Measurements from ENCODE around the gene ZPR1.

The ZPR1 gene

DNA sequence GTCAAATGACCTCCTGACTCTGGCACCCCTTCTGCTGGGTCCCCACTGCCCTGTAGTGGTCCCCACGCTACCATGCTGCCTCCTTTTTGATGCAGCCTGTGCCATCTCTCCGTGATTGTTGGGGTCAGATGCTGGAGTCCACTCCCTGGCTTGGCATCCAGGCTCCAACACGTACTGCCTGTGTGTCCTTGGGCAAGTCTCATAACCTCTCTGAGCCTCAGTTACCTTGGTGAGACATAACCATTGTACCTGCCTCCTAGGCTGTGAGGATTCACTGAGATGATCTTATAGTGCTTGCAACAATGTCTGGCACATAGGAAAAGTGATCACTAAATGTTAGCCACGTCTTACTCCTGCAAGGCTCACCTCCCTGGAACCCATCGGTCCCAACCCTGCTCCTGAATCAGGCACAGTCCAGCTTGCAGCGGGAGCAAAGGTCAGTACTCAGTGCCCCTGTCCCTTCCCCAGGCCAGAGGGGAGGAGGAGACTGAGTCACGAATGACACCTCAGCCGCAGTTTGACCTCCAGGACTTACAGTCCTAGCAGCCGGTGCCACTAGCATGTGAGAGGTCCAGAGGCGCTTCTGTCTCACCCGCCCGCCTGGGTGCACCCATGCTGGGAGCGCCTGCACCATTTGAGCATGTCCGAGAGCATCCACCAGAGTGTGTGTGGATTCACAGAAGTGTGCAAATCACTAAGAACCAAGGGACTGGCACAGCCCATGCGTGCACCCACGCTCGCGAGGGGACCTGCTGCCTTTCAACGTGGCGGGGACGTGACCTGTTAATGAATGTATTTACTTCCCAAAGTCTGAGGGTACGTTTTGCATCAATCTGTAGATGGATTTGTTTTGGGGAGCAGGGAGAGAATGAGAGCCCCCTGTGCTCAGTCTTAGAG lies 38.3 kb upstream of the ZPR1 start:
- H3K27me3 ChIP-seq = no peaks in the 10 kb centered on the region
- H4K20me1 ChIP-seq = no peaks in the 10 kb centered on the region
- H3K4me1 ChIP-seq = peaks cover 0 to 13% (median 9%) of the 10 kb centered on the region in 10 experiments; a peak in 18 of 20 replicates
- no peaks in the 10 kb centered on the region for H3K9me3 ChIP-seq (replicated peaks in 1 of 11)
- H3K4me3 ChIP-seq = no peak overlapping the region
- TF ChIP-seq Cebpa-rat (IDR thresholded peaks at IDR 0.05) = no peak
- H3K4me2 ChIP-seq = no peak overlapping the region
- no peak overlapping the region for H3K9ac ChIP-seq
- H3K27ac ChIP-seq = no peak overlapping the region
- H3K36me3 ChIP-seq = no peaks in the 10 kb centered on the region

DNA sequence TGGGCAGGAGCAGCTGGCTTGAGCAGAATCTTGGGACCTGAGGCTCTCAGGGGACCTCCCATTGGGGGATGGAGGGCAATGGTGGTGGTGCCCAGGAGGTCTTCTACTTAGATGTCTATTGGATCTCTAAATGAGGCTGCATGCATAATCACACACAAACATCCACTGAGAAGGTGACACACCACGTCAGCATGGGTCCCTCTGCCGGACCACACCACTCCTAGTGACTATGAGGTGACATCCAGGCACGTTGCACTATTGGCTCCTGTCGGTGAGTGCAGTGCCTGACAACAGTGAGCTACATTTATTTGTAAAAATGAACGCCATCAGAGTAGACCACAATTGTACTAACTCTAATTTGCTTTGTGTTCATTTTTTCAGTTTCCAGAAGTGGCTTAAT lies 37.6 kb upstream of the ZPR1 start:
- no peaks in the 10 kb centered on the region for H3K36me3 ChIP-seq
- TF ChIP-seq Cebpa-rat (IDR thresholded peaks at IDR 0.05) = no peak
- H3K4me3 ChIP-seq = no peak overlapping the region
- no peak overlapping the region for H3K27ac ChIP-seq
- peaks cover 0 to 13% (median 9%) of the 10 kb centered on the region in 10 experiments; a peak in 18 of 20 replicates for H3K4me1 ChIP-seq
- H3K9me3 ChIP-seq (replicated peaks in 1 of 11) = no peaks in the 10 kb centered on the region
- no peaks in the 10 kb centered on the region for H4K20me1 ChIP-seq
- H3K27me3 ChIP-seq = no peaks in the 10 kb centered on the region
- no peak overlapping the region for H3K9ac ChIP-seq
- no peak overlapping the region for H3K4me2 ChIP-seq

DNA sequence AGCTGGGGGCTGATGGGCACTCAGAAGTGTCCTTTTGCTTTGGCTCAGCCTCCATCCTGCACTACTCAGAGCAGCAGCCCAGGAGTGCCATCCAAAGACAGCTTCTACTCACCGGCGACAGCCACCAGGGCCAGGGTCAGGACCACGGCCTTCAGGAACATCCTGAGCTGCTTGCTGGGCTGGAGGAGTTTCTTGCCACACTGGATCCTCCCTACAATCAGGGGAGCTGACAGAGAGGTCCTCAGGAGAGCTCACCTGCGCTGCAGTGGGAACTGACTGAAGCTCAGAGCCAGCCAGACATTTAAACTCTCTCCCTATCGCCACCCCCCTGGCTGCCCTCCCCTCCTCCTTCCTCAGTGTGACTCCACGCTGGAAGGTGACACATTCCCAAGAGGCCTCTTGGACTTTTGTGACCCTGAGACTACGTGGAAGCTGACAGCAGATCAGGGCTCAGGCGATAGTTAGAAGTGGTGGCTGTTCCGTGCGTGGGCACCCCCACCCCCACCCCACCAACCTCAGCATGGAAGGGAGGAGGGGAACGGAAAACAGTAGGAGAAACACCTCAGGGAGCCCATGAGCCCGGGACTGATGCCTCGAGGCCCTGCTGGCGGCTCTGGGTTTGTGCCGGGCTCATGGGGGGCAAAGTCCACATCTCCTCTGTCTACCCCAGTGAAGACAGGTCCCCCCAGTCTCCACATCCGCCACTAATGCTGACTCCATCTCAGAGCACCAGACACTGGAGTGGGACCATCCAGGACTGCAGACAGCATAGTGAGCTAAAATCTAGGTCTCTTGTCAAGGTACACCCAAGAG lies 35.4 kb upstream of the ZPR1 start, which contains the start of gene APOA4:
Gene APOA4, minus strand, starts transcription at position 274 of the 813 bp plus-strand sequence. Its CDS starts 113 bp downstream, at position 161.
- Histone ChIP-seq H3K4me2 (no peak within 1 kb of the TSS), H3K36me3 (no peaks in the 10 kb centered on the region), H3K27ac (no peak within 1 kb of the TSS), H3K9me3 (replicated peaks in 1 of 11) (no peaks in the 10 kb centered on the region), H3K9ac (no peak within 1 kb of the TSS), H3K27me3 (no peaks in the 10 kb centered on the region), H3K4me3 (no peak within 1 kb of the TSS), H4K20me1 (no peaks in the 10 kb centered on the region), H3K4me1 (no peaks in the 10 kb centered on the region)
- no peak for TF ChIP-seq Cebpa-rat (IDR thresholded peaks at IDR 0.05)

DNA sequence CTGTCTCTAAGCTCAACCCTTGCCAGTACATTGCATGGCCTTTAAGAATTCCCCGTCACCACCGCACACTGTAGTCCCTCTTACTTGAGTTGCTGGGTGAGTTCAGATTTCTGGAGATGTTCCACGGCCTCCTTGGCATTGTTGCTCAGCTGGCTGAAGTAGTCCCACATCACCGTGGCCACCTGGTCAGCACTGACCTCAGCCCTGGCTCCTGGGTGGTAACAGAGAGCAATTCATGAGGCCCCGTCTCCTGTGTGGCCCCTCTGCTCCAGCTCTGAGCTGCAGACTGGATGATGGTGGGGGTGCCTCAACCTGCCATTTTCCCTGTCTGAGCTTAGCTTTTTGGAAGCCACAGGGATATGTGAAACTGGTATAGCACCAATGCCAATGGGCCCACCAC lies 34.8 kb upstream of the ZPR1 start:
- H3K9me3 ChIP-seq (replicated peaks in 1 of 11) = no peaks in the 10 kb centered on the region
- no peaks in the 10 kb centered on the region for H3K36me3 ChIP-seq
- no peaks in the 10 kb centered on the region for H3K27me3 ChIP-seq
- no peaks in the 10 kb centered on the region for H3K4me1 ChIP-seq
- TF ChIP-seq Cebpa-rat (IDR thresholded peaks at IDR 0.05) = no peak
- H3K4me3 ChIP-seq = no peak overlapping the region
- H3K4me2 ChIP-seq = no peak overlapping the region
- H4K20me1 ChIP-seq = no peaks in the 10 kb centered on the region
- no peak overlapping the region for H3K27ac ChIP-seq
- no peak overlapping the region for H3K9ac ChIP-seq

DNA sequence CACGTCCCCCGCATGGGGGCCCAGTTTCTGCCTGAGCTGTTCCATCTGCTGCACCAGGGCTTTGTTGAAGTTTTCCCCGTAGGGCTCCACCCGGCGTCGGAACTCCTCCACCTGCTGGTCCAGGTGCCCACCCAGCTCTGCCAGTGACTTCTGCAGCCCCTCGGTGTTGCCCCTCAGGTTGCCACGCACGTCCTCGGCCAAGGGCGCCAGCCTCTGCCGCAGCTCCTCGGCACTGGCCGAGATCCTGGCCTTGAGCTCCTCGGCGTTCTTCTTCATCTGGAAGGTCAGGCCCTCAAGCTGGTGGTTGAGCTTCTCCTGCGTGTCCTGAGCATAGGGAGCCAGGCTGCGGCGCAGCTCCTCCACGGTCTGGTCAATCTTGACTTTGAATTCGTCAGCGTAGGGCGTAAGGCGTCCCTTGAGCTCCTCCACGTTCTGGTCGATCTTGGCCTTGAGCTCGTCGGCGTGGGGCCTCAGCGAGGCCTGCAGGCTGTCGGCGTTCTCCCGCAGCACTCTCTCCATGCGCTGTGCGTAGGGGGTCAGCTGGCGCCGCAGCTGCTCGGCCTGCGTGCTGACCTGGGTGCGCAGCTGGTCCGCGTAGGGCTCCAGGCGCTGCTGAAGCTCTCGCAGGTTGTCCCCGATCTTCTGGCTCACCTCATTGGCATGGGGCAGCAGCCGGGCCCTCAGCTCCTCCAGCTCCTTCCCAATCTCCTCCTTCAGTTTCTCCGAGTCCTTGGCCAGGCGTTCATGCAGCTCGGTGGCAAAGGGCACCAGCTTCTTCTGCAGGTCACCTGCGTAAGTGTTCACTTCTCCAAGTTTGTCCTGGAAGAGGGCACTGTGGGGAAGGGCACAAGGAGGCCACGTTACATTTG lies 33.5 kb upstream of the ZPR1 start:
- Histone ChIP-seq H3K4me2 (no peak overlapping the region), H3K4me1 (no peaks in the 10 kb centered on the region), H4K20me1 (no peaks in the 10 kb centered on the region), H3K36me3 (no peaks in the 10 kb centered on the region), H3K9me3 (replicated peaks in 1 of 11) (no peaks in the 10 kb centered on the region), H3K9ac (no peak overlapping the region), H3K27ac (no peak overlapping the region), H3K27me3 (no peaks in the 10 kb centered on the region), H3K4me3 (no peak overlapping the region)
- no peak for TF ChIP-seq Cebpa-rat (IDR thresholded peaks at IDR 0.05)

DNA sequence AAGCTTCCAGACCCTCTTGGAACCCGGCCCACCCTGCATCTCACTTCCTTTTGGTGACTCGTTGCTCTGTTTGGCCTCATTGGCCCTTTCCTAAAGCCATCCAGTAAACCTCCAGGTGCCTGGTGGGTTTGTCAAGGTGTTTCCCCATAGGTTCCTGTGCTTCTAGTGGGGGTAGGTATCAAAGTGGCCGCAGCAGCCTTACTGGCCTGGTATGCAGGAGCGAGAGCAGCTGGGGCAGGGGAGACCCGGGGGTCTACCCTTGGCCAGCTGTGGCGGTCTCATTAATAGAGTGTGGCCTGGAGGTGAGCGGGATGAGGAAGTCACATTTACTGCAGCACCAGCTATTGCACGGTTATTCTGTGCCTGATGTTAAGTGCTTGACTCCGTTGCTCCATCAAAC lies 31.2 kb upstream of the ZPR1 start:
- Histone ChIP-seq H3K4me1 (no peaks in the 10 kb centered on the region), H3K9me3 (replicated peaks in 1 of 11) (no peaks in the 10 kb centered on the region), H3K27me3 (no peaks in the 10 kb centered on the region), H3K9ac (no peak overlapping the region), H3K36me3 (no peaks in the 10 kb centered on the region), H3K4me2 (no peak overlapping the region), H3K4me3 (no peak overlapping the region), H3K27ac (no peak overlapping the region), H4K20me1 (no peaks in the 10 kb centered on the region)
- no peak for TF ChIP-seq Cebpa-rat (IDR thresholded peaks at IDR 0.05)

DNA sequence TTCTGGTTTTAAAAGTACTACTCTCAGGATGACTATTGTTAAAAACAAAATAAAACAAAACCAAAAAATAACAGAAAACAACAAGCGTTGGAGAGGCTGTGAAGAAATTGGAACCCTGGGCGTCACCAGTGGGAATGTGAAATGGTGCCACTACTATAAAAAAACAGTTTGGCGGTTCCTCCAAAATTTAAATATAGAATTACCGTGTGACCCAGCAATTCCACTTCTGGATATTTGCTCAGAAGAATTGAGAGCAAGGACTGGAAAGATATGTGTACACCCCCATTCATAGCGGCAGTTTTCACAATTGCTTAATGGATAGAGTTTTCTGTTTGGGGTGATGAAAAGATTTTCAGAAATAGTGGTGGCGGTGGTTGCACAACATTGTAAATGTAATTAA lies 26.7 kb upstream of the ZPR1 start:
- Histone ChIP-seq H4K20me1 (no peaks in the 10 kb centered on the region), H3K27ac (no peak overlapping the region), H3K36me3 (no peaks in the 10 kb centered on the region), H3K9ac (no peak overlapping the region), H3K9me3 (replicated peaks in 1 of 11) (no peaks in the 10 kb centered on the region), H3K27me3 (no peaks in the 10 kb centered on the region), H3K4me2 (no peak overlapping the region), H3K4me1 (no peaks in the 10 kb centered on the region), H3K4me3 (no peak overlapping the region)
- TF ChIP-seq Cebpa-rat (IDR thresholded peaks at IDR 0.05) = no peak

DNA sequence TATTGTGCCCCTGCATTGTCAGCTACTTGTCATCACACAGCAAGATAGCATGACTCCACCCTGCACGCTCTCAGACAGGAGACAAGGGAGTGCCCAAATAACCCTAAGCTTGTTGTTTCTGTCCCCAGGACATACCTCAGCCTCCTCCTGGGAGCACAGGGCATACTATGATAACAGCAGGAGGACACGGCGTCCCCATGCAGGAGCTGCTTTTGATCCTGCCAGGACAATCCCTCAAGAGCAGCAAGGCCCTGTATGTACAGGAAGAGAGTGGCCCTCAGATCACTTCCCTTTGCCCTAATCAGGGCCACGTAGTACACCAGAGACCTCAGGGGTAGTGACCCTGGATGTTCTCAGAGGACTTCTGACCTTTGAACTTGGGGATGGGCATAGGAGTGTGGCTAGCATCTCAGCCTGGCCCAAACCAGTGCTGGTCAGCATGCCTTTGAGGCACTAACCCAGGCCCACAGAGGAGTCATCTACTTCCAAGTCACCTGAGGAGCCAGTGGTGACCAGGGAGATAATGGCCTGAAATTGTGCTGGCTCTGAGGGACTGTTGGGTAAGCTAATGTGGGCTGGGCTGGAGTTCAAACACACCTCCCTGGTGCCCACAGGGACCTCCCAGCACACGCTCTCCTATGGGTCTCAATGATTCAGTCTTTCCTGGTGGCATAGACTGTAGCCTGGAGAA lies 26.1 kb upstream of the ZPR1 start:
- H3K27me3 ChIP-seq = no peaks in the 10 kb centered on the region
- no peak for TF ChIP-seq Cebpa-rat (IDR thresholded peaks at IDR 0.05)
- H4K20me1 ChIP-seq = no peaks in the 10 kb centered on the region
- no peaks in the 10 kb centered on the region for H3K36me3 ChIP-seq
- H3K27ac ChIP-seq = no peak overlapping the region
- no peak overlapping the region for H3K4me2 ChIP-seq
- no peak overlapping the region for H3K9ac ChIP-seq
- H3K4me3 ChIP-seq = no peak overlapping the region
- H3K9me3 ChIP-seq (replicated peaks in 1 of 11) = no peaks in the 10 kb centered on the region
- H3K4me1 ChIP-seq = no peaks in the 10 kb centered on the region
